ENCODE measurements around the gene PPP1CB. TPM values are rescaled to one million over a fixed set of nuclear protein-coding genes. Genes with fewer than 3 reads are reported as not detected.

PPP1CB gene
- total RNA-seq, 1 experiment from 2014 or later = 190 TPM

- H3K4me3 ChIP-seq (ENCODE audit: low read depth, low read length) = no peak overlapping the region
- H3K27ac Mint-ChIP-seq (ENCODE audit: unreplicated experiment) = no peak overlapping the region
- H3K9me3 ChIP-seq = no peaks in the 10 kb centered on the region
- no peaks in the 10 kb centered on the region for H3K9me3 Mint-ChIP-seq (ENCODE audit: unreplicated experiment)
- DNase-seq = no peak
- no peak for TF ChIP-seq CTCF (IDR thresholded peaks at IDR 0.05; ENCODE audit: insufficient read depth in 1 of 2, low read depth in 1 of 2, low read length in 1 of 2, severe bottlenecking in 1 of 2, unreplicated experiment in 1 of 2)
- ChIA-PET CTCF (no interaction called here), POLR2A (no interaction called here)
- no peaks in the 10 kb centered on the region for H3K36me3 ChIP-seq (ENCODE audit: control insufficient read depth, insufficient read depth, low read length)
- BruUV-seq (replicated peaks) = no TSS peak
- no peaks in the 10 kb centered on the region for H3K4me1 Mint-ChIP-seq (ENCODE audit: low read depth, unreplicated experiment)
- intact Hi-C loops (cut with micrococcal nuclease; ENCODE audit: unreplicated experiment) = no loop called here
- H3K36me3 Mint-ChIP-seq (ENCODE audit: insufficient read depth, unreplicated experiment) = no peaks in the 10 kb centered on the region
- no peak overlapping the region for H3K4me3 Mint-ChIP-seq (ENCODE audit: unreplicated experiment)
- H3K27me3 Mint-ChIP-seq (ENCODE audit: insufficient read depth, unreplicated experiment) = no peaks in the 10 kb centered on the region
- H3K4me1 ChIP-seq = no peaks in the 10 kb centered on the region
- H3K27me3 ChIP-seq (replicated peaks; ENCODE audit: control insufficient read depth, insufficient read depth, low read length) = no peaks in the 10 kb centered on the region
These were observed 21.9 kb upstream of the PPP1CB start for GRCh38 chr2:28729698-28730097.

GRCh38 chr2:28730641-28731146 is 20.9 kb upstream of the PPP1CB start:
- no peaks in the 10 kb centered on the region for H3K27me3 Mint-ChIP-seq (ENCODE audit: insufficient read depth, unreplicated experiment)
- Histone ChIP-seq H3K4me1 (no peaks in the 10 kb centered on the region), H3K27me3 (replicated peaks; ENCODE audit: control insufficient read depth, insufficient read depth, low read length) (no peaks in the 10 kb centered on the region), H3K4me3 (ENCODE audit: low read depth, low read length) (no peak overlapping the region), H3K9me3 (no peaks in the 10 kb centered on the region), H3K36me3 (ENCODE audit: control insufficient read depth, insufficient read depth, low read length) (no peaks in the 10 kb centered on the region)
- POLR2A ChIA-PET = no interaction called here
- H3K9me3 Mint-ChIP-seq (ENCODE audit: unreplicated experiment) = no peaks in the 10 kb centered on the region
- TF ChIP-seq CTCF (IDR thresholded peaks at IDR 0.05; ENCODE audit: insufficient read depth in 1 of 2, low read depth in 1 of 2, low read length in 1 of 2, severe bottlenecking in 1 of 2, unreplicated experiment in 1 of 2) = no peak
- CTCF ChIA-PET = no interaction called here
- H3K4me1 Mint-ChIP-seq (ENCODE audit: low read depth, unreplicated experiment) = no peaks in the 10 kb centered on the region
- no peak overlapping the region for H3K27ac Mint-ChIP-seq (ENCODE audit: unreplicated experiment)
- no peak overlapping the region for H3K4me3 Mint-ChIP-seq (ENCODE audit: unreplicated experiment)
- intact Hi-C loops (cut with micrococcal nuclease; ENCODE audit: unreplicated experiment) = no loop called here
- no peaks in the 10 kb centered on the region for H3K36me3 Mint-ChIP-seq (ENCODE audit: insufficient read depth, unreplicated experiment)
- BruUV-seq (replicated peaks) = no TSS peak
- no peak for DNase-seq

GRCh38 chr2:28735511-28735910 is 16.1 kb upstream of the PPP1CB start:
- Histone ChIP-seq H3K4me1 (no peaks in the 10 kb centered on the region), H3K36me3 (ENCODE audit: control insufficient read depth, insufficient read depth, low read length) (no peaks in the 10 kb centered on the region), H3K27me3 (replicated peaks; ENCODE audit: control insufficient read depth, insufficient read depth, low read length) (no peaks in the 10 kb centered on the region), H3K4me3 (ENCODE audit: low read depth, low read length) (no peak overlapping the region), H3K9me3 (no peaks in the 10 kb centered on the region)
- intact Hi-C loops (cut with micrococcal nuclease; ENCODE audit: unreplicated experiment) = no loop called here
- no peaks in the 10 kb centered on the region for H3K9me3 Mint-ChIP-seq (ENCODE audit: unreplicated experiment)
- no peak overlapping the region for H3K27ac Mint-ChIP-seq (ENCODE audit: unreplicated experiment)
- no peaks in the 10 kb centered on the region for H3K27me3 Mint-ChIP-seq (ENCODE audit: insufficient read depth, unreplicated experiment)
- no peak overlapping the region for H3K4me3 Mint-ChIP-seq (ENCODE audit: unreplicated experiment)
- H3K36me3 Mint-ChIP-seq (ENCODE audit: insufficient read depth, unreplicated experiment) = no peaks in the 10 kb centered on the region
- BruUV-seq (replicated peaks) = no TSS peak
- no peak for DNase-seq
- TF ChIP-seq CTCF (IDR thresholded peaks at IDR 0.05; ENCODE audit: insufficient read depth in 1 of 2, low read depth in 1 of 2, low read length in 1 of 2, severe bottlenecking in 1 of 2, unreplicated experiment in 1 of 2) = no peak
- H3K4me1 Mint-ChIP-seq (ENCODE audit: low read depth, unreplicated experiment) = no peaks in the 10 kb centered on the region
- ChIA-PET CTCF (no interaction called here), POLR2A (no interaction called here)

Data from Caco-2 (cell line).